NCI-H2107 (cell line): ENCODE results near the gene TMEM121.
"Not testable (repeated sequence)": the region's sequence is repeated elsewhere in the genome, so short reads cannot be mapped to it uniquely, and the experiment has no call there.

Source experiments
- DNase-seq: peaks from one replicate; lab custom pipeline; 2025; lab: John Stamatoyannopoulos, UW

TMEM121 gene

DNA sequence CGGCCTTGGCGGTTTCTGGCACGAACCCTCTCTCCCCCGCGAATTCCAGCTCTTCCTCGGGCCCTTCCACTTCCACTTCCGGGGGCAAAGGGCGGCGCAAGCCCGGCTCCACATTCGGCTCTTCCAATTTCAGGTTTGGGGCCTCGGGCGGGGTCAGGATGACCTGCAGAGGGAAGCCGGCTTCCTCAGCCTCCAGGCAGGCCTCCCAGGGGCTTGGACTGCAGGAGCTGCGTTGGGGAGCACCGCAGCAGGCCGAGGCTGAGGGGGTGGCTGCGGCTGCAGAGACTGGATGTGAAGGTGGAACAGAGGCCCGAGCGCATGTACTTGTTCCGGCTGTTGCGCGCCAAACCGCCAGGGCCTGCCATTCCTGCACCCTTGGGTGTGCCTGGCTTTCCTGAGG is 20.7 kb downstream of the TMEM121 start:
- not testable (repeated sequence) for DNase-seq

DNA sequence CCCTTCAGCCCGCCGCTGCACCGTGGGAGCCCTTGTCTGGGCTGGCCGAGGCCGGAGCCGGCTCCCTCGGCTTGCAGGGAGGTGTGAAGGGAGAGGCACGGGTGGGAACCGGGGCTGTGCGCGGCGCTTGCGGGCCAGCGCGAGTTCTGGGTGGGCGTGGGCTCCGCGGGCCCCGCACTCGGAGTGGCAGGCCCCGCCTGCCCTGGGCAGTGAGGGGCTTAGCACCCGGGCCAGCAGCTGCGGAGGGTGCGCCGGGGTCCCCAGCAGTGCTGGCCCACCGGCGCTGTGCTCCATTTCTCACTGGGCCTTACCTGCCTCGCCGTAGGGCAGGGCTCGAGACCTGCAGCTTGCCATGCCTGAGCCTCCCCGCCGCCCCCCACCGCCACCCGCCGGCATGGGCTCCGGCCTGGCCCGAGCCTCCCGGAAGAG is 21.4 kb downstream of the TMEM121 start:
- DNase-seq, result no peak

DNA sequence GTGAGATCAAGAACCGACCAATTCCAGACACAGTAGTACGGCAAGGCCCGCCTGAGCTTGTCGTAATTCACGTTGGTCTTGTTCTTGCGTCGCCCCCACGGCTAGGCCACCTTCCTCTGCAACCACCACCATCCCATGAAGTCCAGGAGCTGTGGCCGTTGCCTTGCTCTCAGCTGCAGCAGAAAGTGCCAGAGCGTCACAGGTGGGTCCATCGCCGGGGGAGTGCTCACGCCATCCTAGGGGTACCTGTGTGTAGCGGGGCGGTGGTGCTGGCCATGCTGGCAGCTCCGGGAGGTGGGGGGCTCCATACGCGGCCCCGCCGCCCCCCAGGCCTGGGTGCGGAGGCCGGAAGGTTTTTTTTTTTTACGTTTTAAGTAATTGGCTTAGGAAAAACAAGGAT is 23.1 kb downstream of the TMEM121 start:
- no peak for DNase-seq

DNA sequence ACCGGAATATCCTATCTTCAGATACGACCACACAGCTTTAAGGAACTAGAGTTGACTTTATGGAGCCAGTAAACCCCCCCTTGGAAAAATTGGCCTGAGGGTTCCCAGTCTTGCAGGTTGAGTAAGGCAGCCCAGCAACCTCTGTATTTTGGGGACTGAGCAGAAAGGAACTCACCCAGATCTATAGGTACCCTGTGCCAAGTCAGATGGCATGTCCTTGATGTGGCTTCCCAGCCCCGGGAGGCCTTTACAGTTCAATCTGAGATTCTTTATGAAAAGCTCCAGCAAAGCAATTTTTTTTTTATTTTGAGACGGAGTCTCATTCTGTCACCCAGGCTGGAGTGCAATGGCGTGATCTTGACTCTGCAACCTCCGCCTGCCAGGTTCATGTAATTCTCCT is 27.6 kb downstream of the TMEM121 start:
- DNase-seq, result no peak

DNA sequence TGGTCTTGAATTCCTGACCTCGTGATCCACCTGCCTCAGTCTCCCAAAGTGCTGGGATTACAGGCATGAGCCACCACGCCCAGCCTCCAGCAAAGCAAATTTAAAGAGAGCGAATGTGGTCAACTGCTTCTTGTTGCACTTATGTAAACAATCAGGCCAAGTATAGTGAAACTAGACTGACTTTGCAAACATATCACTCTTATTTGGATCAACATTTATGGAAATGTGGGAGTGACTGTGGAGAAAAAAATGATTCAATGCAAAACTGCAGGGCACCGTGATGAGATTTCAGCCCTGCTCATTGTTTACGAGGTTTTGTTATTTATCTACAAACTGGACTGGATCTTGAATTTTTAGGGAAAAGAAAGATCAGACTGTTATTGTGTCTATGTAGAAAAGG is 28.1 kb downstream of the TMEM121 start:
- DNase-seq, result no peak

DNA sequence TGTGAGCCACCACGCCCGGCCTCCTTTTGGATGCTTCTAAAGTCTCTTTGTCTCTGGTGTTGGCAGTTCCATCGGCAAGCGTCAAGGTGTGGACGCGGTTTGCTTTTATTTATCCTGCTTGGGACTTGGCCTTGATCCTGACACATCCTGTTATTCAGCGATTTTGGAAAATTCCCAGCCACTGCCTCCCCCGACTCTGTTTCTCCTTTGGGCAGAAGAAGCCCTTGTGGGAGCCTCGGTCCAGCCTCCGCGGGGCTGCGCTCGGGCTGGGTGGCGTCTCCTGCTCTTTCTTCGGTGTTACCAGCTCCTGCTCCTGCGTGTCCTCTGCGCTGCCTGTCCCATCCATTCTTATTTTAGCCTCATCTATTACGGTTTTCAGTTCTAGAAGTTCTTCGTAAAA is 31.3 kb downstream of the TMEM121 start:
- DNase-seq, result not testable (repeated sequence)

DNA sequence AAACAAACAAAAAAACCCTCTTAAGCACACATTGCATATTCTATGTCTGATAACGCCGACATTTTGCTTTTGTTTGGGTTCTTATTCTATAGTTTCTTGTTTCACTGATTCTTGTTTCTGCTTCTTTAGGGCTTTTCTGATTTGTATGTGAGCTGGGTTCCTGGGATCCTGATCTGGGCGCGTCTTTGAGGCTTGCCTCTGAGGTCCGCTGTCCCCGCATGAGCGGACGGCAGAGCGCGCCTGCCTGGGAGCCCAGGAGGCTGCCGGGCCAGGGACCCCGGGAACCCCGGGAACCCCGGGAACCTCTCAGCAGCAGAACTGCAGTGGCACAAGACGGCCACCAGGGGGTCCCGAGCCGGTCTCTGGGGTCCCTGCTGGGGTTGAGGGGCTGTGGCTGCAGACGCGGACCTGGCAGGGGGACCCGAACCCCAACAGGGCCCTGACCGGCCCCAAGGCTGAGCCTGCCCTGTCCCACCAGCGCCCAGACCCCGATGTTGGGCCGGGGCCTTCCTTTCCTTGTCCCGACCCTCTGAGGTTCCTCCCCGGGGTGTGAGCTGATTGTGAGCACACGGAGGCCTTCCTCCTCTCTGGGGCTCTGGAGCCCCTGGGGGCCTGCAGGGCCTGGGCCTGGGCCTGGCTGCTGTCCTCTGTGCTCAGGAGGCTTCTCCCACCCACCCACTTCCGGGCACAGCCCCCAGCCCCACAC is 32.2 kb downstream of the TMEM121 start:
- not testable (repeated sequence) for DNase-seq

DNA sequence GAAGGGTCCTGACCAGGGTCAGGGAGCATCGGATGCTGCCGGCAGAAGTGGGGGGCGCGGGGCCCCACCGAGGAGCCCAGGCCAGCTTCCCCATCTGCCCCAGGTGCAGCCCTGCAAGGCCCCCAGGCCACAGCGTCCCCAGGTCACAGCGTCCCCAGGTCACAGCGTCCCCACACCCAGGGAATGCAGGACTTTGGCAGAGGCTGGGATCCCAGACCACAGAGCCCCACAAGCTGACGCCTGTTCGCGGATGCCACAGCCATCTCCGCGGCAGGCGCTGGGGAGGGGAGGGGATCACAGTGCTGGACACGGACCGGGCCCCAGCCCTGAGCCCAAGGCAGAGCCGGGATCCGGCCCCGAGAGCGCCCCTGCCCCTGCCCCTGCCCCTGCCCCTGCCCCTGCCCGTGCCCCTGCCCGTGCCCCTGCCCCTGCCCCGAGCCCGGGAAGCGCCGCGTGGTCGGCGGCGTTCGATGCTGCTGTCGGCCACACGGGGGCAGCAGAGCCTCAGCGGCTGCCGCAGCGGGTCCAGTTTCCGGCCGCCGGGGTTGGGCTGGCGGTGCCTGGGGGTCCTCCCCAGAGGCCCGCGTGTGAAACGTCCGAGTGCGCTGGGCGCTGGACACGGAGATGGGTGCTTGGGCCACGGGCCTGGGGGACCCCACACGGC is 33.1 kb downstream of the TMEM121 start:
- not testable (repeated sequence) for DNase-seq

DNA sequence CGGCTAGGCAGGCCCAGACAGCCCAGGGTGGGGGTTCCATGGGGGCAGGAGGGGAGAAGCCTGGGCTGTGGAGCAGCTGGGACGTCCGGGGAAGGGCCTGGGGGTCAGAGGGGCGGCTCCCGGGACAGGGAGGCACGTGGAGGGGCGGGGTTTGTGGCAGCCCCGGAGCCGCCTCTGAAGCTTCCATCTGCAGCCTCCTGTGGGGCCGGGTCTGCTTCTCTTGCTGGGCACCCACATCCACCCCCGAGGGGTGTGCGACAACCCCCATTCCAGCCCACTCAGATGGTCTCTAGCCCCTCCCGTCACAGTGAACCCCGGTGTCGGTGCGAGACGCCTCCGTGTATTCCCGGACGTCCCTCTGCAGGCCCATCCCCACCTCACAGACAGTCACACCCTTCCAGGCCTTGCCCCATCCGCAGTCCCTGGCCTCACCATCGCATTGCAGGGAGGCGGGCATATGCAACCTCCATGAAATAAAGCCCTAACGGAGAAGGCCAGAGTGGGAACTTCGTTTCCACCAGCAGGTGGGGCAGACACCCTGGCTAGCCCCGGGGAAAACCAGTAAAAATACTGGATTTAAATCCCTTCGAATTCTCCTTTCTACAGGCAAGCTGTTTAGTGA is 33.8 kb downstream of the TMEM121 start:
- not testable (repeated sequence) for DNase-seq

DNA sequence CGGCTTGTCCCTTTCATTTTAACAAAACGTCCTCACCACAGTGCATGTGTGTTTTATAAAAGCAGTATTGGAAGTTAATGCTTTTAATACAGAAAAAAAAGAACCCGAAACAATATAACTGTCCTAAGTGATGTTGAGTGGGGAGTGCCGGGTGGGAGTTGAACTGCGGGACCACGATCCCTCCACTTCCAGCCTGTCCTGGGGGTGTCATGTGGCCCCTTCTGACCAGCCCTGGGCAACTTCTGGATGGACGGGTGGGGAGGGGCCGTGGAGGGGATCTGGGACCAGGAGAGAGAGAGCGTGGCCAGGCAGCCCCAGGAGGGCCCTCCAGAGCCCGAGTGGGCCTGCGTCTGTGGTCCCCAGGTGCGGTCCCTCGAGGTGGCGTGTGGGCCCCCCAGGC is 35.0 kb downstream of the TMEM121 start:
- not testable (repeated sequence) for DNase-seq

DNA sequence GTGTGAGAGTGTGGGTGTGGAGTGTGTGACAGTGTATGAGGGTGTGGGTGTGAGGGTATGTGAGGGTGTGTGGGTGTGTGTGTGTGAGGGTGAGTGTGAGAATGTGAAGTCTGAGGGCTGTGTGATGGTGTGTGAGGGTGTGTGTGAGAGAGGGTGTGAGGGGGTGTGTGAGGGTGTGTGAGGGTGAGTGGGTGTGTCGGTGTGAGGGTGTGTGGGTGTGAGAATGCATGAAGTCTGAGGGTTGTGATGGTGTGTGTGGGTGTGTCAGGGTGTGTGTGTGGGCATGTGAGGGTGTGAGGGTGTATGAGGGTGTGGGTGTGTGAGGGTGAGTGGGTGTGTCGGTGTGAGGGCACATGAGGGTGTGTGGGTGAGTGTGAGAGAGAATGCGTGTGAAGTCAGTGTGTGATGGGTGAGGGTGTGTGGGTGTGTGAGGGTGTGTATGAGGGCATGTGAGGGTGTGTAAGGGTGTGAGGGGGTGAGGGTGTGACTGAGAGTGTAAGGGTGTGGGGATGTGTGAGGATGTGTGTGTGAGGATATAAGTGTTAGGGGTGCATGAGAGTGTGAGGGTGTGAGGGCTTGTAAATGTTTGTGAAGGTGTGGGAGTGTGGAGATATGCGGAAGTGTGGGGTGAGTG is 36.4 kb downstream of the TMEM121 start:
- no peak for DNase-seq

DNA sequence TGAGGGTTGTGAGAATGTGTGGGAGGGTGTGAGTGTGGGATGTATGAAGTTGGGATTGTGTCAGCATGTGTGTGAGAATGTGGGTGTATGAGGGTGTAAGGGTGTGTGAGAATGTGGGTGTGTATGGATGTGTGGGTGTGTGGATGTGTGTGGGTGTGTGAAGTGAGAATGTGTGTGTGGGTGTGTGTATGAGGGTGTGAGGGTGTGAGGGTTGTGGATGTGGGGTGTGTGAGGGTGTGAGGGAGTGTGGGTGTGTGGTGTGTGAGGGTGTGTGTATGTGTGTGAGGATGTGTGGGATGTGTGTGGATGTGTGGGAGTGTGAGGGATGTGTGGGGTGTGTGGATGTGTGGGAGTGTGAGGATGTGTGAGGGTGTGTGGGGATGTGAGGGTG is 37.0 kb downstream of the TMEM121 start:
- no peak for DNase-seq

DNA sequence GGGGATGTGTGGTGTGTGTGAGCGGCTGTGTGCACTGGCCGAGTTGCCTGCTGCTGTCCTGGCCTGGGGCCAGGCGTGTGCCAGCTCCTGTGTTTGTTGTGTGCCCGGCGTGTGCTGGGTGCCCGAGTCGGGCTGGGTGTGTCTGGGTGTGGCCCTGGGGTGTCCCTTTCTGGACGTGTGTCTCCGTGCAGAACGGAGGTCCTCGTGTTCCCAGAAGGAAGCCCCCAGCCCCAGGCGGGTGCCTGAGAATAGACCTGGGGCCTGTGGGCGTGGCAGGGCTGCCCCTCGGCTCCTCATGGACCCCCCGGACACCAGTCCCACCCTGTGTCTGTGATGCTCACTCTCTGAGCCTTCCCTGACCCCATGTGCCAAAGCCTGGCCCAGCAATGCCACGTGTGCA is 38.2 kb downstream of the TMEM121 start:
- DNase-seq, result not testable (repeated sequence)

DNA sequence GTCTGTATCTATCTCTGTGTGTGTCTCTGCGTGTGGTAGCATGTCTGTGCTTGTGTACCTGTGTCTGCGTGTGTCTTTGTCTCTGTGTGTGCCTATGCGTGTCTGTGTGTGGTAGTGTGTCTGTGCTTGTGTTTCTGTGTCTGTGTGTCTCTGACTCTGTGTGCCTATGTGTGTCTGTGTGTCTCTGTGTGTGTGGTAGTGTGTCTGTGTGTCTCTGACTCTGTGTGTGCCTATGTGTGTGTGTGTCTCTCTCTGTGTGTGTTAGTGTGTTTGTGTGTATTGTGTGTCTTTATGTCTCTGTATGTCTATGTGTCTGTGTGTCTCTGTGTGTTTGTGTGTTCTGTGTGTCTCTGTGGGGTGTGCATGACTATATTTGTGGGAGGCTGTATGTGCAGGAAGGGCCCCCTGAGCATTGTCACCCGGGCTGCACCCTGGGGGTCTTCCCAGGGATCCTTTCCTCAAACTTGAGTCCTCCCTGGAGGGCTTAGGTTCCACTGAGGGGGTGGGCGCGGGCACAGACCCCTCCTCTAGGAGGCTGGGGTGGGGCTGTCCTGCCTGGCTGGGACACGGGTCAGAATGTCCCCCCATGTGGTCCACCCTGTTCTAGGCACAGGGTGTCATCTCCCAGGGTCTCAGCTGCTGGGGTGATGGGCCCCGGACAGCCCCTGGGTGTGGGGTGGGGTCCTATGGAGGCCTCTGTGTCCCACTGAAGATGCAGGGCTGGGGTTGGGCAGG is 39.0 kb downstream of the TMEM121 start:
- not testable (repeated sequence) for DNase-seq

DNA sequence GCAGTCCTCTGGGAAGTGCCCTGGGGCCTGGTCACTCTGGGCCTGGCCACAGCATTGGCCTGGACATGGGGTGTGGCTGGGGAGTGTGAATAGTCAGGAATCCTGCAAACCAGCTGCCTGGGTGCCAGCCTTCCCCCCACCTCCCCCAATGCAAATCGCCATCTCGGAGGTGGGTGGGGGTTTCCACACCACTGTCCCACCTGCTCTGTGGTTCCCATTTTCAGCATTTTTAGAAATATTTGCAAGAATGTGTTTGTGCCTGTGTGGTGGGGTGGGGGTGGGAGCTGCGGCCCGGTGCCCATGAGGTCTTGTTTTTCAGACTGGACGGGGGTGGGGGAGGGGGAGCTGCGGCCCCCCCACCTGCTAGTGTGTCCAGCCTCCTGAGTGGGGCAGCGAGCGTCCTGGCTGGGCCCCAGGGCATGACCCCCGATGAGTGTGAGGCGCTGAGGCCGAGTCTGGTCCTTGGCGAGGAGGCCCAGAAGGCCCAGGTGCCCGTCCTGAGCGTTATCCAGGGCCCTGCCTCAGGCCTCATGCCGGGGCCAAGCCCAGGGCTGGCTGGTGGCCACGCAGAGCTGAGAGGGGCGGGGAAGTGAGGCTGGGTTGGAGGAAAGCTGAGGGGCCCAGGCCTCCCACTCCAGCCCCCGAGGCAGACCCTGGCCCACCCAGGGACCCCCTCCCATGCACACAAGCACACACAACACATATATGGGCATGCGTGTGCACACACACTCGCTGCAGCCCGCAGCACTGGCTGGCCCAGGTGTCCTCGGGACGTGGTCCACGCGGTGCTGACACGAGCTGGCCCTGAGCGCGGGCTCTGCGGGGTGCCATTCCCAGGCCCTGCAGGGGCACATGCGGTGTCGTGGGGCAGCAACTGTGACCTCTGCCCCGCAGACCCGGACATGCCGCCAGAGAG is 40.1 kb downstream of the TMEM121 start:
- not testable (repeated sequence) for DNase-seq

DNA sequence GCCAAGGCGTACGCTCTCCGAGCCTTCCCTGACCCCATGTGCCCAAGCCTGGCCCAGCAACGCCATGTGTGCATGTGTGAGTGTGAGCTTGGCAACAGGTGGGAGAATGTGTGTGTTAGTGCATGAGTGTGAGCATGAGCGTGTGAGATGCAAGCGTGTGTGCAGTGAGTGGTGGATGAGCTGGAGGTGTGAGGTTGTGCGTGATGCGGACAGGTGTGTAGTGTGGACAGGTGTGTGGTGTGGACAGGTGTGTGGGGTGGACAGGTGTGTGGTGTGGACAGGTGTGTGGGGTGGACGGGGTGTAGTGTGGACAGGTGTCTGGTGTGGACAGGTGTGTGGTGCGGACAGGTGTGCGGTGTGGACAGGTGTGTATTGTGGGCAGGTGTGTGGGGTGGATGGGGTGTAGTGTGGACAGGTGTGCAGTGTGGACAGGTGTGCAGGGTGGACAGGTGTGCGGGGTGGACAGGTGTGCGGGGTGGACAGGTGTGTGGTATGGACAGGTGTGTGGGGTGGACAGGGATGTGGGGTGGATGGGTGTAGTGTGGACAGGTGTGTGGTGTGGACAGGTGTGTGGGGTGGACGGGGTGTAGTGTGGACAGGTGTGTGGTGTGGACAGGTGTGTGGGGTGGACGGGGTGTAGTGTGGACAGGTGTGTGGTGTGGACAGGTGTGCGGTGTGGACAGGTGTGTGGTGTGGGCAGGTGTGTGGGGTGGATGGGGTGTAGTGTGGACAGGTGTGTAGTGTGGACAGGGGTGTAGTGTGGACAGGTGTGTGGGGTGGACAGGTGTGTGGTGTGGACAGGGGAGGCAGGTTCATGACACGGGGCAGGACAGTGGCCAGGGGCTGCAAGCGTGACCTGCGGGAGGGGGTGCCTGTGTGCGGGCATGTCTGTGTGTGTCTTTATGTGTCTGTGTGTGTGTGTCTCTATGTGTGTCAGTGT is 41.1 kb downstream of the TMEM121 start:
- not testable (repeated sequence) for DNase-seq

DNA sequence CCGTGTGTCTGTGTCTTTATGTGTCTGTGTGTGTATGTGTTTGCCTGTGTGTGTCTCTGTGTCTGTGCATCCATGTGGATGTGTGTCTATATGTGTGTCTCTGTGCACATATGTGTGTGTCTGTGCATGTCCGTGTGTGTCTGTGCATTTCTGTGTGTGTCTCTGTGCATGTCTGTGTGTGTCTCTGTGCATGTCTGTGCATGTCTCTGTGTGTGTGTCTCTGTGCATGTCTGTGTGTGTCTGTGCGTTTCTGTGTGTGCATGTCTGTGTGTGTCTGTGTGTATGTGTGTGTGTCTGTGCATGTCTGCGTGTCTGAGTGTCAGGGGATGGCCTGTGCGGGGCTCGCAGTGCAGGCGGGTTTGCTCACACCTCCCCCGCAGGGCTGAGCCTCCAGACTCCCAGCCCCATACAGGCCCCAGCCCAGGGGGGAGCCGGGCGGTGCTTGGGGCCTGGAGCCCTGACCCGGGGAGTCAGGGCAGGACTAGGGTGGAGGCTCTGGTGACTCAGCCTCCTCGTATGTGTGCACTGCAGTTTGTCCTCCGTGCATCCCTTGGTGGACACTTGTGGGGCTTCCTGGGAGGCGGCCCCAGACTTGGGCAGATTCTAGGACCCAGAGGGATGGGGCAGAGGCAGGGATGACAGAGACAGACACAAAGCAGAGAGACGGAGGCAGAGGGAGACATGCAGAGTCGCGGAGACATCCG is 41.9 kb downstream of the TMEM121 start:
- not testable (repeated sequence) for DNase-seq

DNA sequence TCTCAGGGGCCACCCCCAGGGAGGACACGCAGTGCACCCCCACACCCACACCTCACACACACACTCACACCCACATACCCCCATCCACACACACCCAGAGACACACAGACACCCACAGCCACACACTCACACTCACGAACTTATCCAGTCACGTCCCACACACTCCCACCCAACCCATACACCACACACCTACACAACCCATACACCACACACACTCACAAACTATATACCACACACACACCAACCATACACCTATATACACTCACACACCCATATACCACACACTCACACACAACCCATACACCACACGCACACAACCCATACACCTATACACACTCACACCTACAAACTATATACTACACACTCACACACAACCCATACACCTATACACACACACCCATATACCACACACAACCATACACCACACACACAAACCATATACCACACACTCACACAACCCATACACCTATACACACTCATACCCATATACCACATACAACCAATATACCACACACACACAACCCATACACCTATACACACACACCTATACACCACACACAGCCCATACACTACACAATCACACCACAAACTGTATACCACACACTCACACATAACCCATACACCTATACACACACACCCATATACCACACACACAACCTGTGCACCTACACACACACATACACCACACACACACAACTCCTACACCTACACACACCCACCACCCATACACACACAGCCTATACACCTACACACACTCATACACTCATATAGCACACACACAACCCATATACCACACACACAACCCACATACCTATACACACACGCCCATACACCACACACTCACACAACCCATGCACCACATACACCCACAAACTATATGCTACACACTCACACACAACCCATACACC is 42.7 kb downstream of the TMEM121 start:
- DNase-seq, result no peak
